GM06990 (cell line): ENCODE data around the gene RALGAPA2.

ENCODE experiments used
- DNase-seq: peaks from one replicate; pipeline ENCODE4 v3.0.0-alpha.2; 2011; ENCODE audit not compliant: insufficient read length; ENCODE audit errors: extremely low read depth
- H3K27me3 ChIP-seq: replicated peaks from 2 replicates; pipeline ENCODE4 v1.6.0; 2011; ENCODE audit warnings: low read length; ENCODE audit not compliant: control insufficient read depth, insufficient read depth
- H3K36me3 ChIP-seq: 2 replicates; pipeline ENCODE4 v1.5.1; 2011; ENCODE audit warnings: low read length; ENCODE audit not compliant: control insufficient read depth, insufficient read depth
- H3K4me3 ChIP-seq: replicated peaks from 2 replicates; pipeline ENCODE4 v1.5.1; 2011; ENCODE audit warnings: low read depth, mild to moderate bottlenecking, control low read depth, low read length
- TF ChIP-seq, protein P1 (sequence below): IDR thresholded peaks from 2 replicates; pipeline ENCODE4 v1.5.1; 2011; ENCODE audit warnings: low read length, control low read depth, mild to moderate bottlenecking, inconsistent platforms; ENCODE audit not compliant: insufficient read depth, poor library complexity, severe bottlenecking

Gene RALGAPA2

DNA sequence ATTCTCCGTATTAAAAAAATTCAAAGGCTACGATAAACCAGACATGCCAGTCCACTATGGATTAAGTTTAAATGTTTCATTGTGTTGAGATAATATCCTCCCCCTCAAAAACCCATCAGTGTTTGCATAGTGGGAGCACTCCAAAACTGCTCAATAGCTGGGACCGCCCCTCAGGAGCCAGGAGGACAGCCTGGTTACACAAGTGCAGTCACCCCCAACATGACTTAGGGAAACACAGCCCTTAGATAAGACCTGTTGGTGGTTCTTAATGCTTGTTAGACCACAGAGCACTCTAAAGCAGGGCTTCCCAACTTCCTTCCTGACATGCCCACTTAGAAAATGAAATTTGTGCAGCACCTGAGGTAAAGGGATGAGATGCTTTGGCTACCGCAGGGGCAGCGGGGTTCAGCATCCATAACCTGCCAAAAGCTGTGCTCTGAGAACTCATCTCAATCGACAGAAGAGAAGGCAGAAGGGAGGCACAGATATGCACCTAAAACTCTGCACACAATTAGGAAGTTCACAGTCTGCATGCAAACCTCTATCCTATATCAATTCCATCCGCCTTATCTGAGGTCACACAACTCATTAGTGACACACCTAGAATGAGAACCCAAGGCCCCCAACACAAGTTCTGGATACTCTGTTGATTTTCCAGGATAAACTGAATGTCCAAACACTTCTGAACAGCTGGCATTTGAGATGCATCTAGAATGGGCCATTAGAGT, 74.3 kb downstream of the RALGAPA2 start:
- DNase-seq: no peak
- Histone ChIP-seq H3K36me3 (no peaks in the 10 kb centered on the region), H3K27me3 (no peaks in the 10 kb centered on the region), H3K4me3 (no peak overlapping the region)
- TF ChIP-seq, protein P1, sequence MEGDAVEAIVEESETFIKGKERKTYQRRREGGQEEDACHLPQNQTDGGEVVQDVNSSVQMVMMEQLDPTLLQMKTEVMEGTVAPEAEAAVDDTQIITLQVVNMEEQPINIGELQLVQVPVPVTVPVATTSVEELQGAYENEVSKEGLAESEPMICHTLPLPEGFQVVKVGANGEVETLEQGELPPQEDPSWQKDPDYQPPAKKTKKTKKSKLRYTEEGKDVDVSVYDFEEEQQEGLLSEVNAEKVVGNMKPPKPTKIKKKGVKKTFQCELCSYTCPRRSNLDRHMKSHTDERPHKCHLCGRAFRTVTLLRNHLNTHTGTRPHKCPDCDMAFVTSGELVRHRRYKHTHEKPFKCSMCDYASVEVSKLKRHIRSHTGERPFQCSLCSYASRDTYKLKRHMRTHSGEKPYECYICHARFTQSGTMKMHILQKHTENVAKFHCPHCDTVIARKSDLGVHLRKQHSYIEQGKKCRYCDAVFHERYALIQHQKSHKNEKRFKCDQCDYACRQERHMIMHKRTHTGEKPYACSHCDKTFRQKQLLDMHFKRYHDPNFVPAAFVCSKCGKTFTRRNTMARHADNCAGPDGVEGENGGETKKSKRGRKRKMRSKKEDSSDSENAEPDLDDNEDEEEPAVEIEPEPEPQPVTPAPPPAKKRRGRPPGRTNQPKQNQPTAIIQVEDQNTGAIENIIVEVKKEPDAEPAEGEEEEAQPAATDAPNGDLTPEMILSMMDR: no peak

DNA sequence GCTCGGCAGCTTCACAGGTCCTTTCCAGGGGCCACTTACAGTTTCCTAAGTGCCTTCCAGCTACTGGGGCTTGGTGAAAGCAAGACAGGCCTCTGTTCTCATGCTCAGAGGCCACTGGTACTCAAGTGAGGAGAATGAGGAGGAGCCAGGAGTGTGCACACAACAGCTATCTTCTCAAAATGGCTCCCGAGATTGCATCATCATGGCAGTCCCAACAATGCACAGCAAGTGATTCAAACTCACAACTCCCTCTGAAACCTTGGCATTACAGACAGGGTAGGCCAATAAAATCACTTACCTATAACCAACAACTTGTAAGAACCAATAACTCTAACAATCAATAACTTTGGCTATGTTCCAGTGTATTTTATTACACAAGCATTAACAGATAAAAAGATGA, 77.4 kb downstream of the RALGAPA2 start:
- TF ChIP-seq, protein P1: no peak
- DNase-seq: no peak
- Histone ChIP-seq H3K4me3 (no peak overlapping the region), H3K27me3 (no peaks in the 10 kb centered on the region), H3K36me3 (no peaks in the 10 kb centered on the region)

DNA sequence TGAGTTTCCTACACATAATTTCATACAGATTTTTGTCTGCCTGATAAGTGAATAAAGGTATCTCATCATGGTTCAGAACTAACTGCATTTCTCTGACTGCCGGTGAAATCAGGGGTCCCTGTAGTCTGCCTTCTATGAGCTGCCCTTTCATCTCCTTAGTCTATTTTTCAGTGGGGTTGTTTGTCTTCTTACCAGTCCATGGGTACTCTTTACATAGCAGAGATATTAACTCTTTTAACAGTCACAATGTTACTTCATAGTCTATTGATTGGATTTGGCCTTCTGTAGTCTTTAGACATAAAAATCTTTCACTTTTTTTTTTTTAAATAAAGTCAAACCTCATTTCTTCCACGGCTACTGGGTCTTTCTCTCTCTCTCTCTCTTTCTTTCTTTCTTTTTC, 79.8 kb downstream of the RALGAPA2 start:
- TF ChIP-seq, protein P1: no peak
- H3K36me3 ChIP-seq: peaks cover 2% of the 10 kb centered on the region
- no peak overlapping the region for H3K4me3 ChIP-seq

DNA sequence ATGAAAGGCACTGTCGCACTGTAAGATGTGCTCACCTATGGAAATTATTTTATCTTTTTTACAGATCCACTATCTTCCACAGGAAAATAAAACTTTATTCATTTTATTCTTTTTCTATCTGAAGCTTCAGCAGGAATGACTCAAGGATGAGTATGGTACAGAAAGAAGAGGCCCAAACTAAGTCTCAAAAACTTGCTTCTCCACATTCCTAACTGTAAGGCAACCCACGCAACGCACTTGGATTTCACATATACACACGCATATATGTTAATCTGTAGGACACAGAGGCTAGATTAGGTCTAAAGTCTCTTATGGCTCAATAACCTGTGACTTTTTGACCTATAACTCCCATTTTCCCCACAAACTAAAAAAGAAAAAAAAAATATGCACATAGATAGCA, 81.9 kb downstream of the RALGAPA2 start:
- Histone ChIP-seq H3K27me3 (no peaks in the 10 kb centered on the region), H3K36me3 (peaks cover 2% of the 10 kb centered on the region), H3K4me3 (no peak overlapping the region)
- TF ChIP-seq, protein P1: no peak
- no peak for DNase-seq

More for the DNA sequence above, 79.8 kb downstream of the RALGAPA2 start:
- no peaks in the 10 kb centered on the region for H3K27me3 ChIP-seq
- no peak for DNase-seq

DNA sequence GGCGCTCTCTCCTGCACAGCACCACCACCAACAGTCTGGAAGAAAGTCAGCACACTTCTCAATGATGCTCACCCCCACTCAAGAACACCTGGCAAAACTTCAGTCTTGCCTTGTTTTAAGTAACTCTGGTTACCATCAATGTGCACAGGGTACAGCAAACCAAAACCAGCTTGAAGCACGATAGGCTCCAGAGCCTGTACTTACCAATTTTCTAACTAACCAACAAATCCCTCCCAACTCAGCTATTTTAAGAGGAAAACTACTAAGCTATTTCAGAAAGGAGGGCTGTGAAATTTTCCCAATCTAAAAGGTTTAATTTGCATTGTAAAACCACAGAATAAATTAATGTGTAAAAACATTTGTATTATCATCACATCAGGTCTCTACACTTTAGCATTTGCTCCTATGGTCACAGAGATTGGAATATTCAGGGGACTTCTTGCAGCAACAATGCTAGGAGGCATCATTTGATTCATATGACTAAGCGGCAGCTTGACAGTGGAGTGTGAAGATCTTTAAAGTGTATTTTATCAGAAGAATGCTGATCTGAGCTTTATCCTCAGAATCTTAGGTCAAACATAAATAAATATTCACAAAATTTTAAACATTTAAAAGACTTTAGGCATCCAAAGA, 82.8 kb downstream of the RALGAPA2 start:
- DNase-seq: no peak
- Histone ChIP-seq H3K4me3 (no peak overlapping the region), H3K27me3 (no peaks in the 10 kb centered on the region), H3K36me3 (peaks cover 2% of the 10 kb centered on the region)
- TF ChIP-seq, protein P1: no peak
